ENCODE data around the gene TMCC2. TPM values are rescaled to one million over a fixed set of nuclear protein-coding genes. Genes with fewer than 3 reads are reported as not detected.
"Not testable (repeated sequence)": the region's sequence is repeated elsewhere in the genome, so short reads cannot be mapped to it uniquely, and the experiment has no call there.

Gene TMCC2
- total RNA-seq, 2 experiments from 2014 or later, result 2.6 to 5.3 TPM

DNA sequence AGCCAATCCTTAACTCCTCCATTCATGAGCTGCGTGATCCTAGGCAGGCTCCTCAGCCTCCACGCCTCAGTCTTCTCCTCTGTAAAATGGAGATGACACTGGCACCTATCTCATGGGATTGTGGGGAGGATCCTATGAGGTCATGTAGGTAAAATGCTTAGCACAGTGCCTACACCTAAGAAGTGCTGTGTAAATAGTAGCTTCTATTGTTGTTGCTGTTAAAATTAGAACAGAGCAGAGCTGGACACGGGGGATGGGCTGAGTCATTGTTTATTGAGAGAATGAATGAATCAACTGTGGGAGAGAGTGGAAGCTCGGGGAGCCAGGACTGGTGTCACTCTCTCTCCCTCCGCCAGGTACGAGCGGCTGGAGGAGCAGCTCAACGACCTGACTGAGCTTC lies 43.0 kb downstream of the TMCC2 start:
- no peak overlapping the region for H3K27ac Mint-ChIP-seq

DNA sequence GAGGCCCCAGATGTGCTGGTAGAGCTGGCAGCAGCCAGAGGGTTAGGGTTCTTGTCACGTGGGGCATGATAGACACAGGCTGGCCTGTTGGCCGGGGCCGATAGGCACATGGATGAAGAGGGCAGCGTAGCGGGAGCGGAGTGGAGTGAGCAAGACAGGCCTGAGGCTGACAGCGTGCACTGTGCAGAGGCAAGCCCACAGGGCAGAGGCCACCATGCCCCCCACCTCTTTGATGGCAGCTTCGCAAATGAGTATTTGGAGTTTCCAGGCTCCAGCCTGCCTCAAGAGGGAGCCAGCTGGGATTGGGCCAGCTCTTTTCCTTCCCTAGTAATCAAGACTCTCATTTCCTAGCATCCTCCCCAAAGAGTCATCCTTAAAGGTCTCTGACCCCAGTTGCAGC lies 43.5 kb downstream of the TMCC2 start:
- Mint-ChIP-seq H3K27me3 (no peaks in the 10 kb centered on the region), H3K36me3 (no peaks in the 10 kb centered on the region)
- no peak for ATAC-seq

More for the DNA sequence above, 43.0 kb downstream of the TMCC2 start:
- no peaks in the 10 kb centered on the region for H3K36me3 Mint-ChIP-seq
- peaks cover 15% of the 10 kb centered on the region for H3K4me1 Mint-ChIP-seq
- no peak overlapping the region for H3K4me3 Mint-ChIP-seq
- no peaks in the 10 kb centered on the region for H3K27me3 Mint-ChIP-seq
- CTCF ChIA-PET, result interaction anchor here (0.7 to 22.0 kb wide), 10 partner anchors 14 to 253 kb away, joined by 3 to 1096 read pairs (median 9); partner anchors contain the start of genes NUAK2 and TMCC2
- ATAC-seq (no peak), DNase-seq (no peak)
- H3K9me3 Mint-ChIP-seq (ENCODE audit: low read depth), result no peaks in the 10 kb centered on the region

DNA sequence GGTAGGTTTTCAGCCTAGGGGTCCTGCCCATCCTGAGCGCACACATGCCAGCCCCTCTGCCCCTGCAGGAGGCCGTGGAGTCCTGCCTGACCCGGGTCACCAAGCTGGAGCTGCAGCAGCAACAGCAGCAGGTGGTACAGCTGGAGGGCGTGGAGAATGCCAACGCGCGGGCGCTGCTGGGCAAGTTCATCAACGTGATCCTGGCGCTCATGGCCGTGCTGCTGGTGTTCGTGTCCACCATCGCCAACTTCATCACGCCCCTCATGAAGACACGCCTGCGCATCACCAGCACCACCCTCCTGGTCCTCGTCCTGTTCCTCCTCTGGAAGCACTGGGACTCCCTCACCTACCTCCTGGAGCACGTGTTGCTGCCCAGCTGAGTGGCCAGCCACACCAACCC lies 44.0 kb downstream of the TMCC2 start:
- no peak overlapping the region for H3K4me3 Mint-ChIP-seq
- H3K36me3 Mint-ChIP-seq, result no peaks in the 10 kb centered on the region
- H3K4me1 Mint-ChIP-seq, result peaks cover 15% of the 10 kb centered on the region
- no peaks in the 10 kb centered on the region for H3K9me3 Mint-ChIP-seq (ENCODE audit: low read depth)
- CTCF ChIA-PET, result interaction anchor here (0.9 to 22.0 kb wide), 9 partner anchors 10 to 252 kb away, joined by 3 to 1096 read pairs (median 24); partner anchors contain the start of gene NUAK2
- H3K27me3 Mint-ChIP-seq, result no peaks in the 10 kb centered on the region
- DNase-seq, result no peak
- no peak overlapping the region for H3K27ac Mint-ChIP-seq
- no peak for ATAC-seq

More for the DNA sequence above, 43.5 kb downstream of the TMCC2 start:
- H3K27ac Mint-ChIP-seq, result no peak overlapping the region
- H3K4me1 Mint-ChIP-seq, result peaks cover 15% of the 10 kb centered on the region
- no peak overlapping the region for H3K4me3 Mint-ChIP-seq
- no peaks in the 10 kb centered on the region for H3K9me3 Mint-ChIP-seq (ENCODE audit: low read depth)
- DNase-seq, result no peak
- CTCF ChIA-PET, result interaction anchor here (0.7 to 22.0 kb wide), 11 partner anchors 11 to 253 kb away, joined by 3 to 1096 read pairs (median 5); partner anchors contain the start of genes NUAK2 and TMCC2

DNA sequence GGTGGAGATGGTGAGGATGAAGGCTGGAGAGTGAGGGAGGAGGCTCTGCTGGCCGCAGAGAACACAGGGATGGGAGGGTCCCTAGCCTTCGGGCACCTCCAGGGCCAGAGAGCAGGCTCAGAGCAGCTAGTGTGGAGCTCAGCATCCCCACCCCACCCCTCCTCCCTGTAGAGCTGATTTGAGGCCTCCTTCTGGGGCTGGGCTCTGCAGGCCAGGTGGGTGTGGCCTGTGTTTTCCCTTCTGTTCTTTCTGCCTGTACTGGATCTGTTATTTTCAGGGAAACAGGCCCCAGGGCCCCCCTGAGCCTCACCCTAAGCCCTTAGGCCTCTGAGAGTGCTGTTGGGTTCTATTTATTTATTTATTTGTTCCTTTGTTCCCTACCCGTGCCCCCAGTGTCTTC lies 44.8 kb downstream of the TMCC2 start:
- Mint-ChIP-seq H3K27ac (no peak overlapping the region), H3K27me3 (no peaks in the 10 kb centered on the region), H3K4me1 (peaks cover 9% of the 10 kb centered on the region), H3K9me3 (ENCODE audit: low read depth) (no peaks in the 10 kb centered on the region), H3K4me3 (no peak overlapping the region), H3K36me3 (no peaks in the 10 kb centered on the region)
- CTCF ChIA-PET, result interaction anchor here (0.7 to 22.0 kb wide), 15 partner anchors 9 to 283 kb away, joined by 3 to 1096 read pairs (median 9); partner anchors contain the start of genes NUAK2 and TMCC2
- DNase-seq, result no peak
- no peak for ATAC-seq

DNA sequence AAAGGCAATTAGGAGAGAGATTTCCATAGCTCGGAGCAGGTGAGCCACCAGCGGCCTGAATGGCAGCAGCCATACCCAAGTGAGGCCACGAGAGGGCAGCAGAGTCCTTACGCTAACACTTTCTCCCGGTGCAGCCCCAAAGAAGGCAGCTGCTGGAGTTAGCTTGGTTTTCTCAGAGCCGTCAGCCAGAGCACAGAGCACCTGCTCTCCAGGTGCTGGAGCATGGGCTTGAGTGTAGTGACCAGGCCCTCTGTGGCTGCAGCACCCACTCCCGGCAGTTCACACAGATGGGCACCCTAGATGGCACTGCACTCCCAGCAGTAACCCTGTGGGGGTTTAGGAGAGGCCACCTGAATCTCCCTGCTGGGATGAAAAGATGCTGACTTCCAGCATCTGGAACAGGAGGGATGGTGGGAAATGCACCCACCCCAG lies 45.8 kb downstream of the TMCC2 start:
- H3K9me3 Mint-ChIP-seq (ENCODE audit: low read depth), result no peaks in the 10 kb centered on the region
- H3K36me3 Mint-ChIP-seq, result no peaks in the 10 kb centered on the region
- peak; percentile 88 for ATAC-seq
- peaks cover 8% of the 10 kb centered on the region for H3K27me3 Mint-ChIP-seq
- H3K4me3 Mint-ChIP-seq, result no peak overlapping the region
- peak overlapping the region; percentile 40 for H3K27ac Mint-ChIP-seq
- CTCF ChIA-PET, result interaction anchor here (0.5 to 22.0 kb wide), 34 partner anchors 8 to 250 kb away, joined by 3 to 1096 read pairs (median 5); partner anchors contain the start of genes KLHDC8A, NUAK2 and TMCC2
- H3K4me1 Mint-ChIP-seq, result peaks cover 10% of the 10 kb centered on the region
- peak; percentile 88 for DNase-seq

DNA sequence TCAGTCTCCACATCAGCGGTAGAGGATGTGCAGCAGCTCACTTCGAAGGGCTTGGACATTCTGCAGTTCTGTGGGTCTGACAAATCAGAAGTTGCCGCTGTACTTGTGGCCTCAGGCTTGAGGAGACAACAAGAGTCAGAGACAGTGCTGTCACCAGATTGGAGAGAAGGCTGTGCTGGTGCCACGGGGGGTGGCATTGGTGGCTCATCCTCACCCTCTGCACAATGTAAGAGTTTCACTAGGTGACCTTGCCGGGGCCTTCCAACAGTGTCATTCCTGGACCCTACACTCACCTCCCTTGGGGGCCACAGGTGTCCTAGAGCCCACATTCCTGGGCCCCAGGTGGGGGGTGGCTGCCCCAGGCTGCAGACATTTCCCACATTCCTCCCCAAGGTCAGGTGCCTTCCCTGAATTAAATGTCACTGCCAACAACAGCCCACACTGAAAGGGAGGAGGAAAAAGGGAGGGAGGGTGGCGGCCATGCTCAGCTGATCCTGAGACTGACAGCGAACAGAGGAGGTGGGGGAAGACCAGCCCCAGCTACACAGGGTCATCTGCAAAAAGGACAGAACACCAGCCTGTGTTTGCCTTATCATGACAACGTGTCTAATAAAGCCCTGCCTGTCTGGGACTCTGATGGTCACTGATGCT lies 46.4 kb downstream of the TMCC2 start:
- H3K4me1 Mint-ChIP-seq, result peaks cover 12% of the 10 kb centered on the region
- CTCF ChIA-PET, result interaction anchor here (0.6 to 22.0 kb wide), 30 partner anchors 8 to 250 kb away, joined by 3 to 1096 read pairs (median 8); partner anchors contain the start of genes KLHDC8A, NUAK2 and TMCC2
- peaks cover 9% of the 10 kb centered on the region for H3K27me3 Mint-ChIP-seq
- H3K9me3 Mint-ChIP-seq (ENCODE audit: low read depth), result no peaks in the 10 kb centered on the region
- DNase-seq, result no peak
- no peaks in the 10 kb centered on the region for H3K36me3 Mint-ChIP-seq
- peak; percentile 41 for ATAC-seq
- H3K4me3 Mint-ChIP-seq, result no peak overlapping the region
- H3K27ac Mint-ChIP-seq, result no peak overlapping the region

DNA sequence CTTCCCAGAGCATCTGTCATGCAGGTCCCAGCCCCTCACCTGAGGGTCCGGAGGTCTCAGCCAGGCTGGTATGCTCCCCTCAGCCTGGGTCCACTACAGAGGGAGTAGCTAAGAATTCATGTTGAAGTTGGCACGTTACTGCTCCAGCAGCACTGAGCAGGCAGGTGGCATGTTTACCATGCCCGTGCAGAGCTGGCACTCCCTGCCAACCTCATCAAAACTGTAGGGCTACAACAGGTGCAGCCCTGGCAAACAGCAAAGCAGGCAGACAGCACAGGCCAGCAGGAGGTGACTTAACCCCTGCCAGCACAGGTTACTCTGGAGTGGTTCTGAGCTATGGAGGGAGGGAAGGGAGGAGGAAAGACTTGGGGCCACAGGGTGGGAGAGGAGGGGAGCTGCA lies 47.4 kb downstream of the TMCC2 start:
- Mint-ChIP-seq H3K4me3 (no peak overlapping the region), H3K27me3 (peaks cover 13% of the 10 kb centered on the region), H3K9me3 (ENCODE audit: low read depth) (no peaks in the 10 kb centered on the region), H3K27ac (no peak overlapping the region), H3K36me3 (no peaks in the 10 kb centered on the region), H3K4me1 (peaks cover 20% of the 10 kb centered on the region)
- no peak for ATAC-seq
- CTCF ChIA-PET, result interaction anchor here (0.9 to 22.0 kb wide), 6 partner anchors 12 to 79 kb away, joined by 3 to 1096 read pairs (median 41); partner anchors contain the start of genes NUAK2 and TMCC2
- DNase-seq, result no peak

DNA sequence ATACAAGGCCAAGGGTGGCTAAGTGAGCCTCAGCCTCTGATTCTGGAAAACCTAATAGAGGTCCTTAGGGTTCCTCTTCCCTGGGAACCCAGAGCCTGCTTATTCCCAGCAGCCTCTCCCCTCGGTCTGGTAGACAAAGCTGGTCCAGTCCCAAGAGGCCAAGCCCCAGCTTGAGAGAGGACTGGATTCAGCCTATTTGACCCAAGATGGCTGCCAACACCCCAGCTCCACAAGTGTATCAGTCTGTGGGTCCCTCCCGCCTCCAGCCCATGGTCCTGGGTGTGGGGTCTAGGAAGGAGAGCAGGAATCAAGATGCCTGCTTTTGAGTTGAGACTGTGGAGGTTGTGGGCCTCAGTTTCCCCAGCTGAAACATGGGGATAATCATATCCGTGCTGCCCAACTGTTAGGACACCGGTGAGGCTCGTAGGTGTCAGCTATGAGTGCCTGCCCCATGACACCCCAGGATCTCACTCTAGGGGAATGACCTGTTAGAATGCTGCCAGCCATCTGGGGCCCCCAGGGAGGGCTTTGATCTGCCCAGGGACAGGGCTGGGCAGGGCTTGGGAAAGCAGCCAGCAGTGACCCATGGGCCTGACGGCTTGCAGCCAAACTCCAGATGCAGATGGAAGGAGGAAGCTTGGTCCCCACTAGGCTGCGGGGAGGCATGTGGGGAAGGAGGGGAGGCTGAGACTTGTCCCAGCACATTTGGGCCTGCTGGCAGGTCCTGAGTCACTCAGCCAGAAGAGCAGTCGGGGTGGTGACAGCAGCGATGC lies 48.4 kb downstream of the TMCC2 start:
- Mint-ChIP-seq H3K27me3 (peaks cover 15% of the 10 kb centered on the region), H3K9me3 (ENCODE audit: low read depth) (no peaks in the 10 kb centered on the region), H3K4me1 (peaks cover 24% of the 10 kb centered on the region), H3K4me3 (no peak overlapping the region), H3K36me3 (no peaks in the 10 kb centered on the region), H3K27ac (no peak overlapping the region)
- ATAC-seq (no peak), DNase-seq (no peak)
- CTCF ChIA-PET, result interaction anchor here (0.9 to 22.0 kb wide), 7 partner anchors 11 to 200 kb away, joined by 3 to 1096 read pairs (median 6); partner anchors contain the start of genes NUAK2 and TMCC2

DNA sequence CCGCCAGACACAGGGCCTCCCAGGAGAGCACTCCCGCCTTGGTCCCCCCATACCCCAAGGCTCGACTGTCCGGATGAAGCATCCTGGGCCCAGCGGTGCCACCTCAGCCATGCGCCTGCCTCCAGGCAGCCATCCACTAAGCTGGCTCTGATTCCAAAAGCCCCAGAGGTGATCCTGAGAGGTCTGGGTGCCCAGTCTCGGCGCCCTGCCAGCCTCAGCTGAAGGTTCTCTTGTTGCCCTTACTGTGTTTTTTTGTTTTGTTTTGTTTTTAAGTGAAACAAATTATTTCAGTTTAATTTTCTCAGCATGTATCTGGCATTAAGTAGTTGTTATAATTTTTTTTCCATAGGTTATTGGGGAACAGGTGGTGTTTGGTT lies 48.9 kb downstream of the TMCC2 start:
- Mint-ChIP-seq H3K4me3 (no peak overlapping the region), H3K27ac (no peak overlapping the region), H3K9me3 (ENCODE audit: low read depth) (no peaks in the 10 kb centered on the region), H3K36me3 (no peaks in the 10 kb centered on the region), H3K4me1 (peaks cover 24% of the 10 kb centered on the region), H3K27me3 (peaks cover 15% of the 10 kb centered on the region)
- ATAC-seq (no peak), DNase-seq (no peak)
- CTCF ChIA-PET, result interaction anchor here (0.9 to 22.0 kb wide), 7 partner anchors 9 to 211 kb away, joined by 3 to 1096 read pairs (median 4); partner anchors contain the start of gene NUAK2

DNA sequence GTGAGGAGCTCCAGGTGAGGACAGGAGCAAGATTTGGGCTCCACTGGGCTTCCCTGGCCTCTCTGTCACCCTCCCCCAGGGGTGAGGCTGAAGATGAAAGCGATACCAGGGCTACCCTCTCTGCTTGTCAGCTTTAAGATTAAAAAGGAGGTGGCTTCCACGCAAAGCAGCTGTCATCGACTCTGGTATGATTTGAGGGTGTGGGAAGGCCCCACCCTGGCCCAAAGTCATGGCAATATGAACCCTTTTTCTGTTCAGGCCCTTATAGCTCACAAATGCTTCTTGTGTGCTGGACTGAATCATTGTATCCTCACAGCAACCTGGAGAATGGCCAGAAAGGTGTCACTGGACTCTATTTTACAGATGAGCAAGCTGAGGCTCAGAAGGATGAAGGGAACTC lies 52.2 kb downstream of the TMCC2 start:
- Mint-ChIP-seq H3K27me3 (peaks cover 29% of the 10 kb centered on the region), H3K4me1 (peaks cover 38% of the 10 kb centered on the region), H3K4me3 (no peak overlapping the region), H3K27ac (peak overlapping the region; percentile 21), H3K36me3 (no peaks in the 10 kb centered on the region), H3K9me3 (ENCODE audit: low read depth) (no peaks in the 10 kb centered on the region)
- no peak for ATAC-seq
- CTCF ChIA-PET, result interaction anchor here (0.9 to 22.0 kb wide), 3 partner anchors 9 to 205 kb away, joined by 3 to 1096 read pairs (median 5); partner anchors contain the start of gene NUAK2
- DNase-seq, result no peak

DNA sequence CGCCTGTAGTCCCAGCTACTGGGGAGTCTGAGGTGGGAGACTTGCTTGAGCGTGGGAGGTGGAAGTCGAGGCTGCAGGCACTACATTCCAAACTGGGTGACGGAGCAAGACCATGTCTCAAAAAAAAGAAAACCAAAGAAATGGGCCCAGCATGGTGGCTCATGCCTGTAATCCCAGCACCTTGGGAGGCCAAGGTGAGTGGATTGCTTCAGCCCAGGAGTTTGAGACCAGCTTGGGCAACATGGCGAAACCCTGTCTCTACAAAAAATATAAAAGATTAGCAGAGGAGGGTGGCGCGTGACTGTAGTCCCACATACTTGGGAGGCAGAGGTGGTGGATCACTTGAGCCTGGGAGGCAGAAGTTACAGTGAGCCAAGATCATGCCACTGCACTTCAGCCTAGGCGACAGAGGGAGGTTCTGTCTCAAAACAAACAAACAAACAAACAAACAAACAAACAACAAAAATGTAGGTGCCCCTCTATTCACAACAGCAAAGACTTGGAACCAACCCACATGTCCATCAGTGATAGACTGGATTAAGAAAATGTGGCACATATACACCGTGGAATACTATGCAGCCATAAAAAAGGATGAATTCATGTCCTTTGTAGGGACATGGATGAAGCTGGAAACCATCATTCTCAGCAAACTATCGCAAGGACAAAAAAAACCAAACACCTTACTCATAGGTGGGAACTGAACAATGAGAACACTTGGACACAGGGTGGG lies 53.1 kb downstream of the TMCC2 start:
- not testable (repeated sequence) for H3K9me3 Mint-ChIP-seq (ENCODE audit: low read depth); H3K4me3 Mint-ChIP-seq; ATAC-seq; H3K36me3 Mint-ChIP-seq; H3K27ac Mint-ChIP-seq; DNase-seq
- peaks cover 29% of the 10 kb centered on the region for H3K27me3 Mint-ChIP-seq
- H3K4me1 Mint-ChIP-seq, result peaks cover 47% of the 10 kb centered on the region
- CTCF ChIA-PET, result interaction anchor here (0.7 to 22.0 kb wide), 3 partner anchors 8 to 52 kb away, joined by 3 to 1096 read pairs (median 5); partner anchors contain the start of gene NUAK2

DNA sequence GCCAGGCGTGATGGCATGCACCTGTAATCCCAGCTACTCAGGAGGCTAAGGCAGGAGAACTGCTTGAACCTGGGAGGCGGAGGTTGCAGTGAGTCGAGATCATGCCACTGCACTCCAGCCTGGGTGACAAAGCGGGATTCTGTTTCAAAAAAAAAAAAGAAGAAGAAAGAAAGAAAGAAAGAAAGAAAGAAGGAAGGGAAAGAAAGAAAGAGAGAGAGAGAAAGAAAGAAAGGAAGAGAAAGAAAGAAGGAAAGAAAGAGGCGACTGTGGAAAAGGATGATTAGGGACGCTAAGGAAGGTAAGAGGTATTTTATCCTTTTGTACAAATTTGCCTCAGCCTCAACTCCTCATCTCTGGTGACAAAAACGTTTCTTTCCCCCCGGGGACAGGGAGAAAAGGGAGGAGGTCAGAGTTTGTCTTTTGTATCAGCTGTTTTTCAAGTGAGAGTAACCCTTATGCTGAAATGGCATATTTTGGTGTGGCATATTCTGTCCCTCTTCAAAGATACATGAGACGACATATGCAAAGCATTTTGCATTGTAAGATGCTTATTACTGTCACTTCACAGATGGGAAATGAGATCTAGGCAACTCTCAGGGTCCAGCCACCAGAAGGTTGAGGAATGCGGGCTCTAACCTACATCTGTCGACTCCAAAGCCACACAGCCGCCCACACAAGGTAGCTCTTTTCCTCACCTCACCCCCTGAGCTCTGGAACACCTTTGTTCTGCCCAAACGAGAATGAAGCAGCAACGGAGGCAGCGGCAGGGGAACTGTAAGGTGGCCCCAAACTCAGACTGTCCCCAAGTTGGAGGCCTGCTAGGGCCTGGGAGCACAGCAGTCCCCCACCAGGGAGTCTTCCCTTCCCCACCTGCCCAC lies 55.8 kb downstream of the TMCC2 start:
- ATAC-seq, result no peak

More for the DNA sequence above, 55.8 kb downstream of the TMCC2 start:
- CTCF ChIA-PET, result interaction anchor here (1.9 to 22.0 kb wide), 3 partner anchors 8 to 202 kb away, joined by 5 to 1096 read pairs (median 123); partner anchors contain the start of gene NUAK2
- Mint-ChIP-seq H3K4me1 (peaks cover 73% of the 10 kb centered on the region), H3K36me3 (peaks cover 1% of the 10 kb centered on the region), H3K27ac (peak overlapping the region; percentile 87), H3K27me3 (peaks cover 25% of the 10 kb centered on the region), H3K9me3 (ENCODE audit: low read depth) (no peaks in the 10 kb centered on the region), H3K4me3 (no peak overlapping the region)
- DNase-seq, result no peak

All from activated CD8-positive, alpha-beta memory T cell treated with anti-CD3 and anti-CD28 coated beads, Interleukin-2, amount 10 ng/mL, durations not matched to agents 7 days and 5 days (primary cell).